NT2/D1 (cell line): ENCODE measurements around the gene RASGRF2.

Experiments used
- SUZ12 ChIP-seq: IDR thresholded peaks from 2 replicates; pipeline ENCODE4 v1.6.1; 2011; ENCODE audit not compliant: insufficient read length, insufficient read depth; ENCODE audit errors: extremely low read depth
- YY1 ChIP-seq: IDR thresholded peaks from 2 replicates; pipeline ENCODE4 v1.6.1; 2011; ENCODE audit not compliant: insufficient read length, insufficient read depth
- ZNF274 ChIP-seq: IDR thresholded peaks from 2 replicates; pipeline ENCODE4 v1.6.1; 2011; ENCODE audit warnings: mild to moderate bottlenecking, low read depth, low read length

- TF ChIP-seq SUZ12 = no peak
- TF ChIP-seq ZNF274 = no peak
- TF ChIP-seq YY1 = no peak
Observed at GRCh38 chr5:80990527-80990926, 30.4 kb downstream of the RASGRF2 start.
